Activated naive CD4-positive, alpha-beta T cell treated with anti-CD3 and anti-CD28 coated beads for 36 hours (primary cell): ENCODE data around the gene U2AF1L4. TPM values are rescaled to one million over a fixed set of nuclear protein-coding genes. Genes with fewer than 3 reads are reported as not detected.
A peak's percentile ranks its signal among the peaks of the same experiment; 100 is the strongest.

Experiments
- CTCF ChIA-PET: fragments of 350-600 bp; sonication (Branson Sonifier 250); formaldehyde crosslinking; loops from one replicate; lab custom pipeline; 2021; ENCODE audit warnings: antibody characterized with exemption; lab: Charles Lee
- DNase-seq: peaks from one replicate; pipeline ENCODE4 v3.0.0-alpha.2; 2020
- H3K27ac Mint-ChIP-seq: one replicate; pipeline ENCODE4 v1.8.0; 2021; ENCODE audit warnings: mild to moderate bottlenecking, mixed read lengths
- H3K27me3 Mint-ChIP-seq: one replicate; pipeline ENCODE4 v1.8.0; 2021; ENCODE audit warnings: low read depth, mixed read lengths
- H3K36me3 Mint-ChIP-seq: one replicate; pipeline ENCODE4 v1.8.0; 2021; ENCODE audit warnings: low read depth, mixed read lengths
- H3K4me1 Mint-ChIP-seq: one replicate; pipeline ENCODE4 v1.8.0; 2021; ENCODE audit warnings: low read depth, mixed read lengths
- H3K4me3 Mint-ChIP-seq: one replicate; pipeline ENCODE4 v1.8.0; 2021; ENCODE audit warnings: mild to moderate bottlenecking, moderate library complexity, mixed read lengths
- H3K9me3 Mint-ChIP-seq: one replicate; pipeline ENCODE4 v1.8.0; 2021; ENCODE audit warnings: mixed read lengths
- intact Hi-C: fragments of 100-400 bp; cut with micrococcal nuclease; formaldehyde crosslinking; loops from one replicate; pipeline ENCODE4 v1.15.1; 2023
- total RNA-seq, 2 experiments: library from RNA; stranded (reverse); gene quantifications; one replicate each; pipeline ENCODE4 v1.2.3, GENCODE V29; 2021

U2AF1L4 gene
- total RNA-seq, 2 experiments from 2014 or later: 41.8 to 44.2 TPM

- H3K27ac Mint-ChIP-seq: no peak overlapping the region
- peaks cover 58% of the 10 kb centered on the region for H3K36me3 Mint-ChIP-seq
- intact Hi-C loops: no loop called here
- H3K27me3 Mint-ChIP-seq: no peaks in the 10 kb centered on the region
- peaks cover 18% of the 10 kb centered on the region for H3K4me1 Mint-ChIP-seq
- CTCF ChIA-PET: interaction anchor here (1.7 kb wide), 1 partner anchor 29 kb away, joined by 7 read pairs; no protein-coding TSS in a partner anchor
- DNase-seq: no peak
- no peaks in the 10 kb centered on the region for H3K9me3 Mint-ChIP-seq
- no peak overlapping the region for H3K4me3 Mint-ChIP-seq
Measured at GRCh38 chr19:35723671-35724070, 21.5 kb downstream of the U2AF1L4 start.

DNA sequence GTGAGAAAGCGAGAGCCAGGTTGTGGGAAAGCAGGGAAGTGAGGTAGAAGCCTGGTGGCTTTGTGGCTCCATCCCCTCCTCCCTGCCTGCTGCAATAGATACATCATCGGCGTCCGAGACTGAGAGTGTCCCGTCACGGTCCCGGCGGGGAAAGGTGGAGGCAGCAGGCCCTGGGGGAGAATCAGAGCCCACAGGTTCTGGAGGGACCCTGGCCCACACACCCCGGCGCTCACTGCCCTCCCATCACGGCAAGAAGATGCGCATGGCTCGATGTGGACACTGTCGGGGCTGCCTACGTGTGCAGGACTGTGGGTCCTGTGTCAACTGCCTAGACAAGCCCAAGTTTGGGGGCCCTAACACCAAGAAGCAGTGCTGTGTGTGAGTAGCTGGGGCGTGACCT lies 22.3 kb downstream of the U2AF1L4 start:
- intact Hi-C loops: no loop called here
- Mint-ChIP-seq H3K36me3 (peaks cover 51% of the 10 kb centered on the region), H3K4me3 (no peak overlapping the region), H3K9me3 (no peaks in the 10 kb centered on the region), H3K27me3 (no peaks in the 10 kb centered on the region), H3K27ac (no peak overlapping the region), H3K4me1 (peaks cover 18% of the 10 kb centered on the region)
- DNase-seq: no peak
- CTCF ChIA-PET: interaction anchor here (1.7 kb wide), 1 partner anchor 28 kb away, joined by 7 read pairs; no protein-coding TSS in a partner anchor

DNA sequence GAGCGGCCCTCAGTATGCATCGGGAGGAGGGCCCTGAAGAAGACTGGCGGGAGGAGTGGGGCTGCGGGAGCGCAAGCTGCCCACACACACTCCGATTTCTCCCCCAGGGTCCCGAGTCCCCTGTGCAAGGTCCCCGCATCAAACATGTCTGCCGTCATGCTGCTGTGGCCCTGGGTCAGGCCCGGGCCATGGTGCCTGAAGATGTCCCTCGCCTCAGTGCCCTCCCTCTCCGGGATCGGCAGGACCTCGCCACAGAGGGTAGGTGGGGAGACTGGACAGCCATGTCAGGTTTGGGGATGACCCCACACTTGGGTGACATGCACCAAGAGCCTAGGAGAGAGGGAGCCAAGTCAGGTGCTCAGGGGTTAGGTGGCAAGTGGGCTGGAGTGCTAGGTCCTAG lies 22.8 kb downstream of the U2AF1L4 start:
- no peaks in the 10 kb centered on the region for H3K27me3 Mint-ChIP-seq
- no peak overlapping the region for H3K4me3 Mint-ChIP-seq
- CTCF ChIA-PET: interaction anchor here (1.7 kb wide), 1 partner anchor 28 kb away, joined by 7 read pairs; no protein-coding TSS in a partner anchor
- H3K4me1 Mint-ChIP-seq: peaks cover 18% of the 10 kb centered on the region
- no peak overlapping the region for H3K27ac Mint-ChIP-seq
- peaks cover 50% of the 10 kb centered on the region for H3K36me3 Mint-ChIP-seq
- intact Hi-C loops: no loop called here
- no peak for DNase-seq
- H3K9me3 Mint-ChIP-seq: no peaks in the 10 kb centered on the region

DNA sequence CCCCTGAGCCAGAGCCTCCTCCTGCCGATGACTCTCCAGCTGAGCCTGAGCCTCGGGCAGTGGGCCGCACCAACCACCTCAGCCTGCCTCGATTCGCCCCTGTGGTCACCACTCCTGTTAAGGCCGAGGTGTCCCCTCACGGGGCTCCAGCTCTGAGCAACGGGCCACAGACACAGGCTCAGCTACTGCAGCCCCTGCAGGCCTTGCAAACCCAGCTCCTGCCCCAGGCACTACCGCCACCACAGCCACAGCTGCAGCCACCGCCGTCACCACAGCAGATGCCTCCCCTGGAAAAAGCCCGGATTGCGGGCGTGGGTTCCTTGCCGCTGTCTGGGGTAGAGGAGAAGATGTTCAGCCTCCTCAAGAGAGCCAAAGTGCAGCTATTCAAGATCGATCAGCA lies 23.8 kb downstream of the U2AF1L4 start:
- H3K36me3 Mint-ChIP-seq: peaks cover 53% of the 10 kb centered on the region
- intact Hi-C loops: no loop called here
- no peak overlapping the region for H3K4me3 Mint-ChIP-seq
- no peak overlapping the region for H3K27ac Mint-ChIP-seq
- peaks cover 18% of the 10 kb centered on the region for H3K4me1 Mint-ChIP-seq
- no peaks in the 10 kb centered on the region for H3K27me3 Mint-ChIP-seq
- no peak for DNase-seq
- CTCF ChIA-PET: interaction anchor here (1.0 kb wide), 1 partner anchor 25 kb away, joined by 4 read pairs; no protein-coding TSS in a partner anchor
- no peaks in the 10 kb centered on the region for H3K9me3 Mint-ChIP-seq

DNA sequence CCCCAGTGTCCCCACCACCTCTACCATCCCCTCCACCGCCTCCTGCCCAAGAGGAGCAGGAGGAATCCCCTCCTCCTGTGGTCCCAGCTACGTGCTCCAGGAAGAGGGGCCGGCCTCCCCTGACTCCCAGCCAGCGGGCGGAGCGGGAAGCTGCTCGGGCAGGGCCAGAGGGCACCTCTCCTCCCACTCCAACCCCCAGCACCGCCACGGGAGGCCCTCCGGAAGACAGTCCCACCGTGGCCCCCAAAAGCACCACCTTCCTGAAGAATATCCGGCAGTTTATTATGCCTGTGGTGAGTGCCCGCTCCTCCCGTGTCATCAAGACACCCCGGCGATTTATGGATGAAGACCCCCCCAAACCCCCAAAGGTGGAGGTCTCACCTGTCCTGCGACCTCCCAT lies 24.6 kb downstream of the U2AF1L4 start:
- Mint-ChIP-seq H3K4me1 (peaks cover 18% of the 10 kb centered on the region), H3K4me3 (no peak overlapping the region), H3K9me3 (no peaks in the 10 kb centered on the region), H3K27me3 (no peaks in the 10 kb centered on the region), H3K27ac (no peak overlapping the region), H3K36me3 (peaks cover 56% of the 10 kb centered on the region)
- CTCF ChIA-PET: interaction anchor here (1.2 kb wide), 1 partner anchor 24 kb away, joined by 4 read pairs; no protein-coding TSS in a partner anchor
- DNase-seq: no peak
- intact Hi-C loops: no loop called here

DNA sequence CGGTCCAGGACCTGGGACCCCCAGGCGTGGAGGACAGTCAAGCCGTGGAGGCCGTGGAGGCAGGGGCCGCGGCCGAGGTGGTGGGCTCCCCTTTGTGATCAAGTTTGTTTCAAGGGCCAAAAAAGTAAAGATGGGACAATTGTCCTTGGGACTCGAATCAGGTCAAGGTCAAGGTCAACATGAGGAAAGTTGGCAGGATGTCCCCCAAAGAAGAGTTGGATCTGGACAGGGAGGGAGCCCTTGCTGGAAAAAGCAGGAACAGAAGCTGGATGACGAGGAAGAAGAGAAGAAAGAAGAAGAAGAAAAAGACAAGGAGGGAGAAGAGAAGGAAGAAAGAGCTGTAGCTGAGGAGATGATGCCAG lies 25.1 kb downstream of the U2AF1L4 start:
- intact Hi-C loops: no loop called here
- H3K27ac Mint-ChIP-seq: peak overlapping the region; percentile 5
- no peak for DNase-seq

DNA sequence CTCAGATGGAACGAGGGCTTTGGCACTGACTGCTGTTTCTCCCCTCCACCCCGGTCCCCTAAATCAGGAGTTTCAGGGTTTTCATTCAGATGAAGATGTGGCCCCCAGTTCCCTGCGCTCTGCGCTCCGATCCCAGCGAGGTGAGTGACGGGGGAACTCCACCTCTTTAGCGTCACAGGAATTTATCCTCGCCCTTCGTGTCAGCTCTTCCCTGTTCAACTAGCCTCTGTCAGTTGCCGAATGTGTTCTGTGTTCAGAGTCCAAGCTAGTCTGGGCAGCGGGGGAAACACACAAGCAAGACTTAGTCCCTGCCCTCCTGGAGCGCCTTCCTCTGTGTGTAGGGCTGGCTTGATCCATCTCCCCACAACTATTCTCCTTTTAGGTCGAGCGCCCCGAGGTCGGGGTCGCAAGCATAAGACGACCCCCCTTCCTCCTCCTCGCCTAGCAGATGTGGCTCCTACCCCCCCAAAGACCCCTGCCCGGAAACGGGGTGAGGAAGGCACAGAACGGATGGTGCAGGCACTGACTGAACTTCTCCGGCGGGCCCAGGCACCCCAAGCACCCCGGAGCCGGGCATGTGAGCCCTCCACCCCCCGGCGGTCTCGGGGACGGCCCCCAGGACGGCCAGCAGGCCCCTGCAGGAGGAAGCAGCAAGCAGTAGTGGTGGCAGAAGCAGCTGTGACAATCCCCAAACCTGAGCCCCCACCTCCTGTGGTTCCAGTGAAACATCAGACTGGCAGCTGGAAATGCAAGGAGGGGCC lies 25.6 kb downstream of the U2AF1L4 start:
- no peak for DNase-seq
- H3K4me1 Mint-ChIP-seq: peaks cover 18% of the 10 kb centered on the region
- H3K36me3 Mint-ChIP-seq: peaks cover 59% of the 10 kb centered on the region
- CTCF ChIA-PET: interaction anchor here (0.7 to 1.5 kb wide), 5 partner anchors 18 to 100 kb away, joined by 3 to 13 read pairs (median 3); no protein-coding TSS in a partner anchor
- H3K4me3 Mint-ChIP-seq: peak overlapping the region; percentile 93
- peak overlapping the region; percentile 74 for H3K27ac Mint-ChIP-seq
- H3K9me3 Mint-ChIP-seq: no peaks in the 10 kb centered on the region
- no peaks in the 10 kb centered on the region for H3K27me3 Mint-ChIP-seq
- intact Hi-C loops: loop anchor here (5.0 to 10.0 kb wide), 2 partner anchors 333 to 395 kb away; partner anchors contain the start of genes OVOL3, POLR2I, TBCB and THAP8

More for the DNA sequence above, 25.1 kb downstream of the U2AF1L4 start:
- Mint-ChIP-seq H3K9me3 (no peaks in the 10 kb centered on the region), H3K4me1 (peaks cover 18% of the 10 kb centered on the region), H3K36me3 (peaks cover 57% of the 10 kb centered on the region), H3K27me3 (no peaks in the 10 kb centered on the region), H3K4me3 (peak overlapping the region; percentile 8)
- CTCF ChIA-PET: interaction anchor here (1.2 kb wide), 1 partner anchor 24 kb away, joined by 4 read pairs; no protein-coding TSS in a partner anchor

GRCh38 chr19:35718345-35719041 lies 26.7 kb downstream of the U2AF1L4 start:
- CTCF ChIA-PET: interaction anchor here (0.7 to 1.5 kb wide), 4 partner anchors 19 to 101 kb away, joined by 3 to 13 read pairs (median 3); no protein-coding TSS in a partner anchor
- intact Hi-C loops: loop anchor here (5.0 to 10.0 kb wide), 2 partner anchors 334 to 396 kb away; partner anchors contain the start of genes OVOL3, POLR2I, TBCB and THAP8
- peak; percentile 58 for DNase-seq
- Mint-ChIP-seq H3K36me3 (peaks cover 64% of the 10 kb centered on the region), H3K4me1 (peaks cover 24% of the 10 kb centered on the region), H3K27me3 (no peaks in the 10 kb centered on the region), H3K27ac (peak overlapping the region; percentile 89), H3K4me3 (peak overlapping the region; percentile 93), H3K9me3 (no peaks in the 10 kb centered on the region)

DNA sequence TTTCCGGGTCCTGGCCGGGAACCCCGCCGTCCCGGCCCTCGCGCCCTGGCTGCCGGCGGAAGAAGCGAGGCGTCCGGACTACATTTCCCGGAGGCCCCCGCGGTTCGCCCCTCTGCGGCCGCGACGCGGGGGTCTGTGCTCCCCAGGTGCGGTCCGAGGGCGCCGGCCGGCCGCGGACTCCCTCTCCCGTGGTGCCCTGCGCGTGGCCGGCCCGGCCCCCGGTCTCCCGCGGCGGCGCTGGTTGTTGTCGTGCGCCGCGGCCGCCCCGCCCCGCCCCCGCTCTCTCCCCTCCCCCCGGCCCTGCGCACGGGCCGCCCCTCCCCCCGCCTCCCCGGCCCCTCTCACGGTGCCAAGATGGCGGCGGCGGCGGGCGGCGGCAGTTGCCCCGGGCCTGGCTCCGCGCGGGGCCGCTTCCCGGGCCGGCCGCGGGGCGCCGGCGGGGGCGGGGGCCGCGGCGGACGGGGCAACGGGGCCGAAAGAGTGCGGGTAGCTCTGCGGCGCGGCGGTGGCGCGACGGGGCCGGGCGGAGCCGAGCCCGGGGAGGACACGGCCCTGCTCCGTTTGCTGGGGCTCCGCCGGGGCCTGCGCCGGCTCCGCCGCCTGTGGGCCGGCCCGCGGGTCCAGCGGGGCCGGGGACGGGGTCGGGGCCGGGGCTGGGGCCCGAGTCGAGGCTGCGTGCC lies 27.4 kb downstream of the U2AF1L4 start, which contains the start of gene KMT2B:
TSS of gene KMT2B (plus strand) at position 339 of the 680 bp plus-strand sequence. CDS start at position 355, 16 bp downstream.
- intact Hi-C loops: loop anchor here (1.0 to 10.0 kb wide), 11 partner anchors 16 to 397 kb away; partner anchors contain the start of genes ALKBH6, ARHGAP33, OVOL3 and POLR2I
- Mint-ChIP-seq H3K4me3 (peak within 1 kb of the TSS; percentile 93), H3K27me3 (no peaks in the 10 kb centered on the region), H3K36me3 (peaks cover 62% of the 10 kb centered on the region), H3K4me1 (peaks cover 26% of the 10 kb centered on the region), H3K27ac (peak within 1 kb of the TSS; percentile 100), H3K9me3 (no peaks in the 10 kb centered on the region)
- CTCF ChIA-PET: interaction anchor here (1.5 kb wide), 1 partner anchor 23 kb away, joined by 13 read pairs; no protein-coding TSS in a partner anchor
- no peak for DNase-seq

GRCh38 chr19:35716801-35717664 lies 28.2 kb downstream of the U2AF1L4 start:
- Mint-ChIP-seq H3K27ac (peak overlapping the region; percentile 100), H3K9me3 (no peaks in the 10 kb centered on the region), H3K36me3 (peaks cover 61% of the 10 kb centered on the region), H3K4me3 (peak overlapping the region; percentile 92), H3K27me3 (no peaks in the 10 kb centered on the region), H3K4me1 (peaks cover 32% of the 10 kb centered on the region)
- intact Hi-C loops: loop anchor here (1.0 to 10.0 kb wide), 13 partner anchors 15 to 398 kb away; partner anchors contain the start of genes ALKBH6, ARHGAP33, OVOL3 and POLR2I
- DNase-seq: peak; percentile 96
- CTCF ChIA-PET: interaction anchor here (6.3 kb wide), 1 partner anchor 23 kb away, joined by 120 read pairs; no protein-coding TSS in a partner anchor
